Stimulated activated CD8-positive, alpha-beta memory T cell treated with anti-CD3 and anti-CD28 coated beads, Interleukin-12 subunit alpha, Interleukin-12 subunit beta, amount 100 ng/mL, for 4 hours (primary cell): ENCODE results near the gene SLC7A9.
"Not testable (repeated sequence)": the region's sequence is repeated elsewhere in the genome, so short reads cannot be mapped to it uniquely, and the experiment has no call there.

Experiments
- DNase-seq: peaks from one replicate; pipeline ENCODE4 v3.0.0-alpha.2; 2020; ENCODE audit warnings: low read depth

The SLC7A9 gene

DNA sequence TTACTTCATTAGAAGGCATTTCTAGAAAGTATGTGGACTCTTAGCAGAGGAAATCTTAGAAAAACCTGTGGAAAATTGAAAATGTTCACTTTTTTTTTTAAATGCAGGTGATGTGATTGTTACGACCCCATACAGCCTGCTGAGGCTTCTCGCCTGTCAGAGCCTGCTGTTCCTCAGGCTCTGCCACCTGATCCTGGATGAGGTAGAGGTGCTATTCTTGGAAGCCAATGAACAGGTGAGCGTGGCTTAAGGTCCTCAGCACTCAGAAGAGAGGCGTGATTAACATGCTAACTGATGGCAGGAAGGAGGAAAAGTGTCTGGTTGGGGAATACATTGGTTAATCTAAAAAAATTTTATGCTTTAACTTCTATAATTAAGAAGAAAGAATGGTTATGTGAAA is 71.4 kb downstream of the SLC7A9 start:
- no peak for DNase-seq

DNA sequence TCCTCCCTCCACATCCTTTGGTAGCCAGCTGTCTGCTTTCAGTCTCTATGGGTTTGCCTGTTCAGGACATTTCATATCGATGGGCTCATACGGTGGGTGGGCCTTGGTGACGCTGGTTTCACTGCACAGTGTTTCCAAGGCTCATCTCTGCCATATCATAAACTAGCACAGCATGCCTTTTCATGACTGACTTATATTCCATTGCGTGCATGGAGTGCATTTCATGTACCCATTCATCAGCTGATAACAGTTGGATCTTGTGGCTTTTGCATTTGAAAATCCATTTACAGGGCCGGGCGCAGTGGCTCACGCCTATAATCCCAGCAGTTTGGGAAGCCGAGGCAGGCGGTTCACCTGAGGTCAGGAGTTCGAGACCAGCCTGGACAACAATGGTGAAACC is 80.1 kb downstream of the SLC7A9 start:
- no peak for DNase-seq

GRCh38 chr19:32787895-32788294 is 81.7 kb downstream of the SLC7A9 start:
- DNase-seq: not testable (repeated sequence)

- DNase-seq: not testable (repeated sequence)
These were observed 82.3 kb downstream of the SLC7A9 start for GRCh38 chr19:32787161-32787813.

- not testable (repeated sequence) for DNase-seq
These were observed 87.5 kb downstream of the SLC7A9 start for GRCh38 chr19:32782089-32782488.

- DNase-seq: no peak
These were observed 88.3 kb downstream of the SLC7A9 start for GRCh38 chr19:32781280-32781679.
